Body of pancreas (tissue), 4 donors: ENCODE measurements around the gene TMEM8B. TPM values are rescaled to one million over a fixed set of nuclear protein-coding genes. Genes with fewer than 3 reads are reported as not detected.

Experiments used
- ATAC-seq: fragments of 150-250 bp; one replicate; pipeline ENCODE4 v1.9.1; 2016
- DNase-seq, 4 donors: peaks; one replicate each; pipeline ENCODE4 v3.0.0-alpha.2; 2019
- H3K27ac ChIP-seq, 4 donors: fragments of 200-600 bp; sonication (generic); 1 replicate in 3 of 4; 2 replicates in 1 of 4; pipeline versions ENCODE4 v1.5.1 to v1.6.1; 2016 to 2019; ENCODE audit warnings: mild to moderate bottlenecking in 1 of 4, mixed read lengths in 1 of 4, moderate library complexity in 1 of 4
- H3K27me3 ChIP-seq, 2 donors: fragments of 200-600 bp; sonication (generic); one replicate each; pipeline ENCODE4 v1.6.0; 2016; ENCODE audit warnings: mild to moderate bottlenecking in 1 of 2
- H3K36me3 ChIP-seq, 2 donors: fragments of 200-600 bp; sonication (generic); replicated peaks in 1 of 2; 2 replicates each; pipeline ENCODE4 v1.5.1; 2016; ENCODE audit warnings: low read depth in 2 of 2; ENCODE audit not compliant: insufficient read depth in 1 of 2
- H3K4me1 ChIP-seq: fragments of 200-600 bp; sonication (generic); one replicate; pipeline ENCODE4 v1.6.0; 2016
- H3K4me3 ChIP-seq, 2 donors: fragments of 200-600 bp; sonication (generic); 1 replicate in 1 of 2; 2 replicates in 1 of 2; pipeline ENCODE4 v1.5.1; 2016 to 2019
- H3K9me3 ChIP-seq, 3 donors: fragments of 200-600 bp; sonication (generic); 1 replicate in 2 of 3; 2 replicates in 1 of 3; pipeline ENCODE4 v1.5.1; 2016
- CTCF ChIP-seq, 7 experiments: fragments of 450-650 bp in 4 of 7; fragments of 200-600 bp in 3 of 7; sonication (generic) in 3 of 7; IDR thresholded peaks; one replicate each; pipeline ENCODE4 v1.5.1; 2016 to 2019; ENCODE audit warnings: antibody characterized with exemption in 7 of 7
- POLR2A ChIP-seq, 3 donors: fragments of 450-650 bp; IDR thresholded peaks; one replicate each; pipeline ENCODE4 v1.6.1; 2016; ENCODE audit warnings: antibody characterized with exemption in 3 of 3, mild to moderate bottlenecking in 2 of 3
- WGBS, 2 donors: methylation state at CpG; one replicate each; pipeline ENCODE4 v1.1.5; 2017; 5-methylcytosine and 5-hydroxymethylcytosine counted together
- intact Hi-C: fragments of 100-400 bp; cut with DNase I; formaldehyde crosslinking; loops from one replicate; pipeline ENCODE4 v1.15.1; 2023
- total RNA-seq, 2 donors: library from RNA; depleted of rRNA; stranded (reverse); fragments of >200 nt; gene quantifications; one replicate each; pipeline ENCODE4 v1.1.0, GENCODE V29; 2016

Gene TMEM8B
- total RNA-seq, 2 donors from 2014 or later: 7.3 to 7.9 TPM

- WGBS, 2 donors: 72 to 83% methylated on average over 7 of the region's 7 CpGs
- H3K4me1 ChIP-seq: no peaks in the 10 kb centered on the region
- TF ChIP-seq POLR2A (IDR thresholded peaks at IDR 0.05) (no peak), CTCF (IDR thresholded peaks at IDR 0.05) (no peak)
- no peak for ATAC-seq
- no peaks in the 10 kb centered on the region for H3K27me3 ChIP-seq
- H3K27ac ChIP-seq: no peak overlapping the region
- no peak overlapping the region for H3K4me3 ChIP-seq
- intact Hi-C loops: no loop called here
- H3K9me3 ChIP-seq: no peaks in the 10 kb centered on the region
- no peaks in the 10 kb centered on the region for H3K36me3 ChIP-seq
- no peak for DNase-seq
Measured at GRCh38 chr9:35800530-35800929, 28.5 kb upstream of the TMEM8B start.

- no peak overlapping the region for H3K27ac ChIP-seq
- peaks cover 0 to 3% of the 10 kb centered on the region in 2 donors for H3K36me3 ChIP-seq
- intact Hi-C loops: no loop called here
- no peak for ATAC-seq
- TF ChIP-seq CTCF (IDR thresholded peaks at IDR 0.05) (no peak), POLR2A (IDR thresholded peaks at IDR 0.05) (no peak)
- H3K4me1 ChIP-seq: no peaks in the 10 kb centered on the region
- H3K27me3 ChIP-seq: no peaks in the 10 kb centered on the region
- H3K9me3 ChIP-seq: no peaks in the 10 kb centered on the region
- DNase-seq: no peak
- no peak overlapping the region for H3K4me3 ChIP-seq
- WGBS, 2 donors: 79 to 86% methylated on average over 13 of the region's 13 CpGs
Measured at GRCh38 chr9:35801328-35802128, 27.5 kb upstream of the TMEM8B start.

- Histone ChIP-seq H3K27ac (no peak overlapping the region), H3K4me3 (no peak overlapping the region), H3K36me3 (peaks cover 0 to 3% of the 10 kb centered on the region in 2 donors), H3K4me1 (peaks cover 2% of the 10 kb centered on the region), H3K27me3 (no peaks in the 10 kb centered on the region), H3K9me3 (no peaks in the 10 kb centered on the region)
- WGBS, 2 donors: 96 to 99% methylated on average over 8 of the region's 8 CpGs
- no peak for ATAC-seq
- DNase-seq: no peak
- intact Hi-C loops: no loop called here
- TF ChIP-seq CTCF (IDR thresholded peaks at IDR 0.05): no peak
- TF ChIP-seq POLR2A (IDR thresholded peaks at IDR 0.05): no peak
Measured at GRCh38 chr9:35806101-35806500, 22.9 kb upstream of the TMEM8B start.

DNA sequence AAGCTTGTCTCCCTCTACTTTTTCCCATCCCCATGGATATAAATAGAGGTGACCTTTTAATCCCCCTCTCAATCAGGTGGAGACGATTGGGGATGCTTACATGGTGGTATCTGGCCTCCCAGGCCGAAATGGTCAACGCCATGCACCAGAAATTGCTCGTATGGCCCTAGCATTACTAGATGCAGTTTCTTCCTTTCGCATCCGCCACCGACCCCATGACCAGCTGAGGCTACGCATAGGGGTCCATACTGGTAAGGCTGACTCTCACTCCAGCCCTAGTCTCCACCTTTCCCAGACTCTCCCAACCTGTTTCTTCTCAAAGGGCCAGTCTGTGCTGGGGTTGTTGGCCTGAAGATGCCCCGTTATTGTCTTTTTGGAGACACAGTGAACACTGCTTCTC is 20.6 kb upstream of the TMEM8B start:
- Histone ChIP-seq H3K9me3 (no peaks in the 10 kb centered on the region), H3K4me3 (no peak overlapping the region), H3K4me1 (peaks cover 23% of the 10 kb centered on the region), H3K27ac (no peak overlapping the region), H3K27me3 (no peaks in the 10 kb centered on the region), H3K36me3 (peaks cover 0 to 3% of the 10 kb centered on the region in 2 donors)
- intact Hi-C loops: no loop called here
- ATAC-seq (no peak), DNase-seq (no peak)
- TF ChIP-seq CTCF (IDR thresholded peaks at IDR 0.05): no peak
- TF ChIP-seq POLR2A (IDR thresholded peaks at IDR 0.05): no peak
- 87 to 90% methylated on average over 9 of the region's 9 CpGs for WGBS, 2 donors

GRCh38 chr9:35810122-35810521 is 18.9 kb upstream of the TMEM8B start:
- H3K4me3 ChIP-seq: no peak overlapping the region
- H3K36me3 ChIP-seq: peaks cover 0 to 3% of the 10 kb centered on the region in 2 donors
- TF ChIP-seq CTCF (IDR thresholded peaks at IDR 0.05): no peak
- TF ChIP-seq POLR2A (IDR thresholded peaks at IDR 0.05): no peak
- no peak for DNase-seq
- no peaks in the 10 kb centered on the region for H3K9me3 ChIP-seq
- no peaks in the 10 kb centered on the region for H3K27me3 ChIP-seq
- 90 to 96% methylated on average over 3 to 7 of the region's 7 CpGs for WGBS, 2 donors
- H3K4me1 ChIP-seq: peaks cover 33% of the 10 kb centered on the region
- ATAC-seq: no peak
- intact Hi-C loops: no loop called here
- no peak overlapping the region for H3K27ac ChIP-seq
